ENCODE results near the gene TRIM9.

- no peak for TF ChIP-seq EZH2 (IDR thresholded peaks at IDR 0.05; ENCODE audit: borderline replicate concordance, low read depth, low read length, poor library complexity, severe bottlenecking)
- no peak for TF ChIP-seq CTCF (conservative IDR thresholded peaks at IDR 0.05; ENCODE audit: low read depth, low read length)
These were observed 8.9 kb downstream of the TRIM9 start for GRCh38 chr14:51086044-51086443.

Data from A673 (cell line).